WERI-Rb-1 (cell line): ENCODE measurements around the gene WSCD2.

ENCODE experiments used
- DNase-seq: peaks from one replicate; pipeline ENCODE4 v3.0.0-alpha.2; 2020
- H3K27ac ChIP-seq: fragments of 250-450 bp; sonication (Bioruptor Pico); 2 replicates; pipeline ENCODE4 v1.5.1; 2020; ENCODE audit warnings: mild to moderate bottlenecking, moderate library complexity
- H3K27me3 ChIP-seq: fragments of 250-450 bp; sonication (Bioruptor Pico); 2 replicates; pipeline ENCODE4 v1.5.1; 2021; ENCODE audit warnings: mild to moderate bottlenecking, low read depth, moderate library complexity; ENCODE audit not compliant: insufficient read depth, severe bottlenecking
- H3K36me3 ChIP-seq: fragments of 250-450 bp; sonication (Bioruptor Pico); 2 replicates; pipeline ENCODE4 v1.5.1; 2020; ENCODE audit warnings: mild to moderate bottlenecking, moderate library complexity
- H3K4me3 ChIP-seq: 2 replicates; pipeline ENCODE4 v1.5.1; 2011; ENCODE audit warnings: low read depth, mild to moderate bottlenecking, control low read depth, low read length
- H3K9me3 ChIP-seq: fragments of 250-450 bp; sonication (Bioruptor Pico); 2 replicates; pipeline ENCODE4 v1.5.1; 2021; ENCODE audit warnings: mild to moderate bottlenecking, moderate library complexity; ENCODE audit not compliant: severe bottlenecking
- CTCF ChIP-seq: IDR thresholded peaks from 2 replicates; pipeline ENCODE4 v1.5.1; 2011; ENCODE audit warnings: low read depth, mild to moderate bottlenecking, control low read depth, inconsistent platforms, low read length

The WSCD2 gene

DNA sequence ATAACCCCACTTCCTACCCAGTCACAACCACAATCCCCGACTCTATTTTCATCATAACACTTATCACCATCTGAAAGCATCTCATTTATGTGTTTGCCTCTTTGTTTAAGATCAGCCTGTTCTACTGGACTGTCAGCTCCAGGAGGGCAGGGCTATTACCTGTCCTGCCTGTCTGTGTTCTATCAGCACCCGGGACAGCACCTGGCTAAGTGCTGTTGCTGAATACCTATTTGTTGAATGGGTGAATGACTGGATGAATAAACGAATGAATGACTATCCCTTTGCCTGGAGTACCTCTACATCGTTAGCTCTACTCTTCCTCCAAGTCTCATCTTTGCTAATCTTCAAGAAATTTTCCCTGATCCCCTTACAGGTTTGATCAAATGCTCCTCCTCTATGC is 69.0 kb downstream of the WSCD2 start:
- Histone ChIP-seq H3K27ac (no peak overlapping the region), H3K9me3 (no peaks in the 10 kb centered on the region), H3K4me3 (no peak overlapping the region), H3K27me3 (peaks cover 27% of the 10 kb centered on the region), H3K36me3 (no peaks in the 10 kb centered on the region)
- no peak for DNase-seq
- TF ChIP-seq CTCF: no peak

DNA sequence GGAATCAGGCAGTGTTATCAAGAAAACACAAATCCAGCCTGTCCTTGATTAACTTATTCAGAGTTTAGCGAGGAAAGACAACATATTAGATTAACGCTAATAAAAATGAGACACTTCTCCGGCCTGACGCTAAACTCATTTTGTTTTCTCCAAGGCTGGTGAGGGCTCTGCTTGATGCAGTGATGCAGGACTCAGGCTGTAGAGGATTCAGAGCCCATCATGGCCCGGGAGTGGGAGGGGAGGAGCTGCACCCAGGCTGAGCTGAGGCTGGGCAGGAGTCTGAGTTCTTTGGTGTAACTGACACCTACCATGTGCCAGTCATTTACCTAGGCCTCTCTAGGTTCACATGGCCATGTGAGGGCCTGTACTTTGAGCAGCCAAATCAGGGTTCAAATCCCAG is 70.0 kb downstream of the WSCD2 start:
- Histone ChIP-seq H3K27me3 (peaks cover 29% of the 10 kb centered on the region), H3K27ac (no peak overlapping the region), H3K4me3 (no peak overlapping the region), H3K9me3 (no peaks in the 10 kb centered on the region), H3K36me3 (no peaks in the 10 kb centered on the region)
- TF ChIP-seq CTCF: no peak
- DNase-seq: no peak

- TF ChIP-seq CTCF: no peak
- Histone ChIP-seq H3K9me3 (no peaks in the 10 kb centered on the region), H3K4me3 (no peak overlapping the region), H3K36me3 (no peaks in the 10 kb centered on the region), H3K27me3 (peaks cover 33% of the 10 kb centered on the region), H3K27ac (no peak overlapping the region)
- peak; percentile 34 for DNase-seq
Observed at GRCh38 chr12:108201808-108202207, 72.7 kb downstream of the WSCD2 start.

GRCh38 chr12:108204117-108204987 is 75.3 kb downstream of the WSCD2 start:
- Histone ChIP-seq H3K36me3 (no peaks in the 10 kb centered on the region), H3K4me3 (no peak overlapping the region), H3K27ac (no peak overlapping the region), H3K9me3 (no peaks in the 10 kb centered on the region), H3K27me3 (peaks cover 28% of the 10 kb centered on the region)
- no peak for TF ChIP-seq CTCF
- no peak for DNase-seq

- no peaks in the 10 kb centered on the region for H3K36me3 ChIP-seq
- H3K27me3 ChIP-seq: peaks cover 24% of the 10 kb centered on the region
- TF ChIP-seq CTCF: no peak
- no peak for DNase-seq
- H3K4me3 ChIP-seq: no peak overlapping the region
- no peak overlapping the region for H3K27ac ChIP-seq
- no peaks in the 10 kb centered on the region for H3K9me3 ChIP-seq
Observed at GRCh38 chr12:108205864-108206263, 76.8 kb downstream of the WSCD2 start.
